ENCODE results near the gene DBNDD1. TPM values are rescaled to one million over a fixed set of nuclear protein-coding genes. Genes with fewer than 3 reads are reported as not detected.
"Not testable (repeated sequence)": the region's sequence is repeated elsewhere in the genome, so short reads cannot be mapped to it uniquely, and the experiment has no call there.

DBNDD1 gene
- total RNA-seq, 1 experiment from 2014 or later = 32.3 TPM

GRCh38 chr16:89967436-89967835 is 51.8 kb downstream of the DBNDD1 start:
- H3K4me1 ChIP-seq (ENCODE audit: control insufficient read depth, insufficient read depth, low read length); intact Hi-C loops (cut with micrococcal nuclease; ENCODE audit: unreplicated experiment); H3K27me3 ChIP-seq (ENCODE audit: control insufficient read depth, insufficient read depth, low read length); CTCF ChIA-PET; H3K36me3 ChIP-seq (ENCODE audit: control insufficient read depth, insufficient read depth, low read length); ATAC-seq; H3K27ac ChIP-seq (ENCODE audit: low read length); in situ Hi-C loops (cut with HindIII; ENCODE audit: low pct_unique_long_range_greater_than_20kb, low sequenced_read_pairs); H3K9me3 ChIP-seq (ENCODE audit: control insufficient read depth, insufficient read depth, low read depth, low read length); DNase-seq (ENCODE audit: low read depth, low spot score); H3K4me3 ChIP-seq (ENCODE audit: low read depth in 2 of 2, low read length in 2 of 2); POLR2A ChIA-PET; BruUV-seq (replicated peaks): not testable (repeated sequence)

- CTCF ChIA-PET = no interaction called here
- Histone ChIP-seq H3K36me3 (ENCODE audit: control insufficient read depth, insufficient read depth, low read length) (no peaks in the 10 kb centered on the region), H3K4me3 (ENCODE audit: low read depth in 2 of 2, low read length in 2 of 2) (no peak overlapping the region), H3K27me3 (ENCODE audit: control insufficient read depth, insufficient read depth, low read length) (no peaks in the 10 kb centered on the region), H3K4me1 (ENCODE audit: control insufficient read depth, insufficient read depth, low read length) (peaks cover 4% of the 10 kb centered on the region; the same call in 1 of the 2 replicates), H3K9me3 (ENCODE audit: control insufficient read depth, insufficient read depth, low read depth, low read length) (no peaks in the 10 kb centered on the region), H3K27ac (ENCODE audit: low read length) (no peak overlapping the region)
- POLR2A ChIA-PET = no interaction called here
- intact Hi-C loops (cut with micrococcal nuclease; ENCODE audit: unreplicated experiment) (no loop called here), in situ Hi-C loops (cut with HindIII; ENCODE audit: low pct_unique_long_range_greater_than_20kb, low sequenced_read_pairs) (no loop called here)
- no TSS peak for BruUV-seq (replicated peaks)
- no peak for DNase-seq (ENCODE audit: low read depth, low spot score)
- ATAC-seq = no peak
- TF ChIP-seq, protein P1, sequence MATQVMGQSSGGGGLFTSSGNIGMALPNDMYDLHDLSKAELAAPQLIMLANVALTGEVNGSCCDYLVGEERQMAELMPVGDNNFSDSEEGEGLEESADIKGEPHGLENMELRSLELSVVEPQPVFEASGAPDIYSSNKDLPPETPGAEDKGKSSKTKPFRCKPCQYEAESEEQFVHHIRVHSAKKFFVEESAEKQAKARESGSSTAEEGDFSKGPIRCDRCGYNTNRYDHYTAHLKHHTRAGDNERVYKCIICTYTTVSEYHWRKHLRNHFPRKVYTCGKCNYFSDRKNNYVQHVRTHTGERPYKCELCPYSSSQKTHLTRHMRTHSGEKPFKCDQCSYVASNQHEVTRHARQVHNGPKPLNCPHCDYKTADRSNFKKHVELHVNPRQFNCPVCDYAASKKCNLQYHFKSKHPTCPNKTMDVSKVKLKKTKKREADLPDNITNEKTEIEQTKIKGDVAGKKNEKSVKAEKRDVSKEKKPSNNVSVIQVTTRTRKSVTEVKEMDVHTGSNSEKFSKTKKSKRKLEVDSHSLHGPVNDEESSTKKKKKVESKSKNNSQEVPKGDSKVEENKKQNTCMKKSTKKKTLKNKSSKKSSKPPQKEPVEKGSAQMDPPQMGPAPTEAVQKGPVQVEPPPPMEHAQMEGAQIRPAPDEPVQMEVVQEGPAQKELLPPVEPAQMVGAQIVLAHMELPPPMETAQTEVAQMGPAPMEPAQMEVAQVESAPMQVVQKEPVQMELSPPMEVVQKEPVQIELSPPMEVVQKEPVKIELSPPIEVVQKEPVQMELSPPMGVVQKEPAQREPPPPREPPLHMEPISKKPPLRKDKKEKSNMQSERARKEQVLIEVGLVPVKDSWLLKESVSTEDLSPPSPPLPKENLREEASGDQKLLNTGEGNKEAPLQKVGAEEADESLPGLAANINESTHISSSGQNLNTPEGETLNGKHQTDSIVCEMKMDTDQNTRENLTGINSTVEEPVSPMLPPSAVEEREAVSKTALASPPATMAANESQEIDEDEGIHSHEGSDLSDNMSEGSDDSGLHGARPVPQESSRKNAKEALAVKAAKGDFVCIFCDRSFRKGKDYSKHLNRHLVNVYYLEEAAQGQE (IDR thresholded peaks at IDR 0.05; ENCODE audit: insufficient read depth in 1 of 2, low read depth in 2 of 2, low read length in 1 of 2) = no peak
- TF ChIP-seq TCF7L2 (IDR thresholded peaks at IDR 0.05; ENCODE audit: low read depth, low read length) (no peak), SIN3A (IDR thresholded peaks at IDR 0.05; ENCODE audit: borderline replicate concordance, insufficient read depth, low read depth, low read length) (no peak), POLR2AphosphoS5 (IDR thresholded peaks at IDR 0.05; ENCODE audit: low read depth, low read length) (no peak)
- TF ChIP-seq, protein P2, sequence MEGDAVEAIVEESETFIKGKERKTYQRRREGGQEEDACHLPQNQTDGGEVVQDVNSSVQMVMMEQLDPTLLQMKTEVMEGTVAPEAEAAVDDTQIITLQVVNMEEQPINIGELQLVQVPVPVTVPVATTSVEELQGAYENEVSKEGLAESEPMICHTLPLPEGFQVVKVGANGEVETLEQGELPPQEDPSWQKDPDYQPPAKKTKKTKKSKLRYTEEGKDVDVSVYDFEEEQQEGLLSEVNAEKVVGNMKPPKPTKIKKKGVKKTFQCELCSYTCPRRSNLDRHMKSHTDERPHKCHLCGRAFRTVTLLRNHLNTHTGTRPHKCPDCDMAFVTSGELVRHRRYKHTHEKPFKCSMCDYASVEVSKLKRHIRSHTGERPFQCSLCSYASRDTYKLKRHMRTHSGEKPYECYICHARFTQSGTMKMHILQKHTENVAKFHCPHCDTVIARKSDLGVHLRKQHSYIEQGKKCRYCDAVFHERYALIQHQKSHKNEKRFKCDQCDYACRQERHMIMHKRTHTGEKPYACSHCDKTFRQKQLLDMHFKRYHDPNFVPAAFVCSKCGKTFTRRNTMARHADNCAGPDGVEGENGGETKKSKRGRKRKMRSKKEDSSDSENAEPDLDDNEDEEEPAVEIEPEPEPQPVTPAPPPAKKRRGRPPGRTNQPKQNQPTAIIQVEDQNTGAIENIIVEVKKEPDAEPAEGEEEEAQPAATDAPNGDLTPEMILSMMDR (IDR thresholded peaks at IDR 0.05) = no peak
These were observed 52.5 kb downstream of the DBNDD1 start for GRCh38 chr16:89966756-89967155.

DNA sequence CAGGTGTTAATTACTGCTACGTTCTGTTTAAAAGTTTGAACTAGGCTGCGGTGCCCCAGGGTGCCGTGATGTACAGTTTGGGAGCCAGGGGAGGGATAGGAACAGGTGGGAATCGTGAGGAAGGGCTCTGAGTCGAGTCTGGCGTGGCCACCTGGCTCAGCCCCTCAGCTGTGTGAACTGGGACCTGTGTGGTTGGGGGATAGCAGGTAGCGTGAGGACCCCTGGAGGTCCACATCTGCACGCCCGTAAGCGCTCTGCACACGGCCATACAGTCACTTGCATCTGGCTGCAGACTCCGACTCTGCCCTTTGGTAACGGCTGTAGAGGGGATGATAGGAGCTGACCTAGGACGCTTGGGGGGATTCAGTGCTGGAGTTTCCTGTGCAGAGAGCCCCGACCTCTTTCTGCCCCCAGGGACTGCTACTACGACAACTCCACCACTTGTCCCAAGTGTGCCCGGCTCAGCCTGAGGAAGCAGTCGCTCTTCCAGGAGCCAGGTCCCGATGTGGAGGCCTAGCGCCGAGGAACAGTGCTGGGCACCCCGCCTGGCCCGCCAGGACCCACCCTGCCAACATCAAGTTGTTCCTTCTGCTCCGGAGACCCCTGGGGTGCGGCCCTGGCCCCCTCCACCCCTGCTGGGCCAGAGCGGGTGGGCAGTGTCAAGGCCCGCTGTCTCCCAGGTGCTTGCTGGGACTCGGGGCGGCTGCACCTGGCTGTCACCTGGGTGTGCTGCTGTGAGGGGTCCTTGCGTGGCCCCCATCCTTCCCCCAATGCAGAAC is 53.6 kb downstream of the DBNDD1 start:
- Histone ChIP-seq H3K36me3 (ENCODE audit: control insufficient read depth, insufficient read depth, low read length) (no peaks in the 10 kb centered on the region), H3K27ac (ENCODE audit: low read length) (no peak overlapping the region), H3K9me3 (ENCODE audit: control insufficient read depth, insufficient read depth, low read depth, low read length) (no peaks in the 10 kb centered on the region), H3K4me1 (ENCODE audit: control insufficient read depth, insufficient read depth, low read length) (no peaks in the 10 kb centered on the region), H3K27me3 (ENCODE audit: control insufficient read depth, insufficient read depth, low read length) (no peaks in the 10 kb centered on the region), H3K4me3 (ENCODE audit: low read depth in 2 of 2, low read length in 2 of 2) (no peak overlapping the region)
- ATAC-seq (no peak), DNase-seq (ENCODE audit: low read depth, low spot score) (no peak)
- CTCF ChIA-PET = no interaction called here
- intact Hi-C loops (cut with micrococcal nuclease; ENCODE audit: unreplicated experiment) (no loop called here), in situ Hi-C loops (cut with HindIII; ENCODE audit: low pct_unique_long_range_greater_than_20kb, low sequenced_read_pairs) (no loop called here)
- POLR2A ChIA-PET = no interaction called here
- BruUV-seq (replicated peaks) = no TSS peak
- TF ChIP-seq, protein P1 (IDR thresholded peaks at IDR 0.05; ENCODE audit: insufficient read depth in 1 of 2, low read depth in 2 of 2, low read length in 1 of 2) = no peak
- TF ChIP-seq POLR2AphosphoS5 (IDR thresholded peaks at IDR 0.05; ENCODE audit: low read depth, low read length) = no peak
- TF ChIP-seq TCF7L2 (IDR thresholded peaks at IDR 0.05; ENCODE audit: low read depth, low read length) = no peak
- TF ChIP-seq, protein P2 (IDR thresholded peaks at IDR 0.05) = no peak
- no peak for TF ChIP-seq SIN3A (IDR thresholded peaks at IDR 0.05; ENCODE audit: borderline replicate concordance, insufficient read depth, low read depth, low read length)

All from Panc1 (cell line).